Gastrocnemius medialis (tissue), 4 donors: ENCODE data around the gene DISP2.

Source experiments
- CTCF ChIP-seq, 5 experiments: fragments of 450-650 bp in 3 of 5; fragments of 200-600 bp in 2 of 5; sonication (generic) in 2 of 5; IDR thresholded peaks in 4 of 5; conservative IDR thresholded peaks in 1 of 5; 1 replicate in 4 of 5; 2 replicates in 1 of 5; pipeline ENCODE4 v1.5.1; 2016 to 2019; ENCODE audit warnings: antibody characterized with exemption in 5 of 5, mild to moderate bottlenecking in 3 of 5, moderate library complexity in 3 of 5
- POLR2A ChIP-seq, 2 donors: fragments of 450-650 bp; IDR thresholded peaks; one replicate each; pipeline ENCODE4 v1.6.1; 2017; ENCODE audit warnings: antibody characterized with exemption in 2 of 2, mild to moderate bottlenecking in 2 of 2, moderate library complexity in 2 of 2

- TF ChIP-seq CTCF (IDR thresholded peaks at IDR 0.05 in 4 of 5, conservative IDR thresholded peaks at IDR 0.05 in 1 of 5) = no peak
- no peak for TF ChIP-seq POLR2A (IDR thresholded peaks at IDR 0.05)
These were observed 8.7 kb downstream of the DISP2 start for GRCh38 chr15:40366457-40367370.
